ENCODE measurements around the gene PRRG4.
"Not testable (repeated sequence)": the region's sequence is repeated elsewhere in the genome, so short reads cannot be mapped to it uniquely, and the experiment has no call there.

PRRG4 gene

GRCh38 chr11:32820497-32820896, 9.2 kb upstream of the PRRG4 start:
- no peak overlapping the region for H3K4me3 ChIP-seq (ENCODE audit: low read length)
- no peak for TF ChIP-seq ZNF274 (IDR thresholded peaks at IDR 0.05; ENCODE audit: low read depth, low read length)

DNA sequence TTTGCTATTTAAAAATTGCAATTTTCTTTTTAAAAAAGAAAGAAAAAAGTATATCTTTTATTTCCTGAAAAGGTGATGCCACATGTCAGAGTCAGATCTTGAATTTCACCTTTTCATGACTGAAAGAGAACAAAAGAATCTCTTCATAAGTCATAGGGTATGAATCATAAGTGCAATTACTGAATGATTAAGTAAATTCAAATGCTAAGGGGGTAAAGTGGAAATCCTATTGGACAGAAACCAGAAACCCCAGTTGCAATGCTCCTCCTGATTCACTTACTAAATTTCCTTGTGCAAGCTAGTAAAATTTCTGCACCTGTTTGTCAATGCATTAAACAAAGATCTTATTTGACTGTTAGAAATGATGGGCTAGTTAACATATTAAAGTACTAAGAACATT, 8.2 kb upstream of the PRRG4 start:
- no peak for TF ChIP-seq ZNF274 (IDR thresholded peaks at IDR 0.05; ENCODE audit: low read depth, low read length)
- no peak overlapping the region; the same call in 1 of the 2 replicates for H3K4me3 ChIP-seq (ENCODE audit: low read length)

DNA sequence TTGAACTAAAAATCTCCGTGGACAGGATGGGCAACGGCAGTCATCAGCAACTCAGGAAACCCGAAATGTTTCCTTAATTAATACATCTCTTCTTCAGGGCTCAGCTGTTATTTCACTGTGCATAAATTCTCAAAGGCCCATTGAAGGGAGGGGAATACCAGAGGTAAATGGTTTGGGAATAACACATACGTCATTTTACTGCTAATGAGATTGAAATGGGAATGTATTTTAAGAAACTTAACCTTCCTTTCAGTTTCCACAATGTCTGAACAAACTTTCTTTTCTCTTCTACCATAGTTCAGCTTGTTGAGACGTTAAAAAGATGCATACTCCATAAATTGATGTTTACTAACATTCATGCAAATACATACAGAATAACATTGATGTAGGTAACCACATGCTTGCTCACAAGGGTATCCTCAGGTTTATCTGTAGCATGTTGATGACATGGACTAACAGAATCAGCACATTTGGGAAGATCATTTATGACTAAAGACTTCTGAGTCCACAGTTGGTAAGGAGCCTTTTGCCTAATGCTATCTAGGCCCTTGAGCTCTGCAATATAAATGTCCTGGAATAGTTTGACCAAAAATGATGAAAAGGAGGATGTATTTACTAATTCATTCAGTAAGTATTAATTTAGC, 7.7 kb upstream of the PRRG4 start:
- peak overlapping the region; percentile 22; the same call in 1 of the 2 replicates for H3K4me3 ChIP-seq (ENCODE audit: low read length)
- TF ChIP-seq ZNF274 (IDR thresholded peaks at IDR 0.05; ENCODE audit: low read depth, low read length), result no peak

DNA sequence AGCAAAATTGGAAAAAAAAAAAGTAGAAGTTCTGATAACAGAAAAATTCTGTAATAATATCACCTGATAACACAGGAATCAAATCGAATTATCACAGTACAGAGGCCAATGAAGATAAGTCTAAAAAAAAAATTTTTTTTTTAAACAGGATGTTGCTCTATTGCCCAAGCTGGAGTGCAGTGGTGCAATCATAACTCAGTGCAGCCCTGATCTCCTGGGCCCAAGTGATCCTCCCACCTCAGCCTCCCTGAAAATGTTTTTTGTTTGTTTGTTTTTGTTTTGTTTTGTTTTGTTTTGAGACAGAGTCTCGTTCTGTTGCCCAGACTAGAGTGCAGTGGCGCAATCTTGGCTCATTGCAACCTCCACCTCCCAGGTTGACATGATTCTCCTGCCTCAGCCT, 6.1 kb upstream of the PRRG4 start:
- H3K4me3 ChIP-seq (ENCODE audit: low read length), result not testable (repeated sequence)

GRCh38 chr11:32826113-32826512, 3.6 kb upstream of the PRRG4 start:
- no peak for TF ChIP-seq ZNF274 (IDR thresholded peaks at IDR 0.05; ENCODE audit: low read depth, low read length)
- no peak overlapping the region for H3K4me3 ChIP-seq (ENCODE audit: low read length)

GRCh38 chr11:32827276-32827675, 2.5 kb upstream of the PRRG4 start:
- no peak overlapping the region for H3K4me3 ChIP-seq (ENCODE audit: low read length)
- TF ChIP-seq ZNF274 (IDR thresholded peaks at IDR 0.05; ENCODE audit: low read depth, low read length), result no peak

DNA sequence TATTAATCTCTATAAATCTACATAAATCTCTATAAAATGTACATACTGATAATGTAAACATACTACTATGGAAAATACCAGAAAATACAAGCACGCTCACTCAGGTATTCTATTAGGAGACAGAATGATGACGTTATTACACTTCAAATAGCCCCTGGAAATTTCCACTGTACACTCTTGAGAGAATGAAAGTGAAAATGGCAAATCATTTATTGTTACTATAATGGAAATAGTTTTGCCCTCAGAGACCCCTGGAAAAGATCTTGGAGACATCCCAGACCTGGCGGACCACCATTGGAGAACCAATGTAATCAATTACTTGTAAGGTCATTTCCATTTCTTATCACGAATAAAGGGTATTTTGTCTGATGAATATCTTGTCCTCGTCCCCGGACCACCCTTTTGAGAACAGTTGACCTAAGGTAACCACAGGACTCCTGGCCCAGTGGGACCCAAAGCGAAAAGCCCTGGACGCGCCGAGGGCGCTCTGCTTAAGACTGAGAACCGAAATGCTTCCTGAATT, 509 bp upstream of the PRRG4 start:
- TF ChIP-seq ZNF274 (IDR thresholded peaks at IDR 0.05; ENCODE audit: low read depth, low read length), result no peak
- H3K4me3 ChIP-seq (ENCODE audit: low read length), result peak overlapping the region; percentile 65

GRCh38 chr11:32830413-32830738, 649 bp downstream of the PRRG4 start:
- no peak for TF ChIP-seq ZNF274 (IDR thresholded peaks at IDR 0.05; ENCODE audit: low read depth, low read length)
- H3K4me3 ChIP-seq (ENCODE audit: low read length), result peak overlapping the region; percentile 65

- no peak for TF ChIP-seq ZNF274 (IDR thresholded peaks at IDR 0.05; ENCODE audit: low read depth, low read length)
- peak overlapping the region; percentile 65 for H3K4me3 ChIP-seq (ENCODE audit: low read length)
Observed at GRCh38 chr11:32830796-32831195, 1.1 kb downstream of the PRRG4 start.

DNA sequence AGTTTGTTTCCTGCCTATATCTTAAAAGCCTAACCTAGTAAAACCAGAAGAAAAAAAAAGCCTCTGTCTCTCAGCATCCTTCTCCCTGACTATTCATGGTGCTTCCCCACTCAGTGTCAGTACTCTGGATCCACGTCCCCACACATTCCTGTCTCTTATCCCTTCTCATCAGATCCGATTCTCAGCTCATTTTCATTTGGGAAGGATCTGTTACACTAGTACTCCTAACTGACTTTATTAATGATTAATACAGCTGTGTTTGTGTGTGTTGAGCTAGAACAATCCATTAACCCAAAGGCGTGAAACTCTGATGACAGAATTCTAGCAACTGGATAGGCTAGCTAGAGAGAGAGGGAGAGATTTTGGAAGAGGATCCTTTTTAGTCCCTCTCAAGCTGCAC, 1.5 kb downstream of the PRRG4 start:
- no peak for TF ChIP-seq ZNF274 (IDR thresholded peaks at IDR 0.05; ENCODE audit: low read depth, low read length)
- no peak overlapping the region; the same call in 1 of the 2 replicates for H3K4me3 ChIP-seq (ENCODE audit: low read length)

DNA sequence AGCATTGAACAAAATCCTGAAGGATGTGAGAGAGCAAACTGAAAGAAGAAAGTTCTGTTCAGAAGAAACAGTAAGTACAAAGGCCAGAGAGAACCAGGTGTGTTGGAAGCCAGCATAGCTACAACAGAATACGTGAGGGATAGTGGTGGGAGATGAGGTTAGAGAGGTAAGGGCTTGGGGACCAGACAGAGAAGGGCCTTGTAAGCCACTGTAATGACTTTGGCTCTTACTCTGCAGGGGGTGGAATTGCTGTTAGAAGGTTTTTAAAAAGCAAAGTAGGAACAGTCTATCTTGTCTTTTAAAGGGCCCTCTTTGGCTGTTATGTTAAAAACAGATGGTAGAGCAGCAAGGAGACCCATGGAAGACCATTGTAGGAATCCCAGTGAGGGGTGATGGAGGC, 4.2 kb downstream of the PRRG4 start:
- no peak for TF ChIP-seq ZNF274 (IDR thresholded peaks at IDR 0.05; ENCODE audit: low read depth, low read length)
- H3K4me3 ChIP-seq (ENCODE audit: low read length), result no peak overlapping the region

- no peak overlapping the region for H3K4me3 ChIP-seq (ENCODE audit: low read length)
- no peak for TF ChIP-seq ZNF274 (IDR thresholded peaks at IDR 0.05; ENCODE audit: low read depth, low read length)
Observed at GRCh38 chr11:32836946-32837345, 7.2 kb downstream of the PRRG4 start.

GRCh38 chr11:32838505-32839274, 9.0 kb downstream of the PRRG4 start:
- no peak for TF ChIP-seq ZNF274 (IDR thresholded peaks at IDR 0.05; ENCODE audit: low read depth, low read length)
- no peak overlapping the region for H3K4me3 ChIP-seq (ENCODE audit: low read length)

DNA sequence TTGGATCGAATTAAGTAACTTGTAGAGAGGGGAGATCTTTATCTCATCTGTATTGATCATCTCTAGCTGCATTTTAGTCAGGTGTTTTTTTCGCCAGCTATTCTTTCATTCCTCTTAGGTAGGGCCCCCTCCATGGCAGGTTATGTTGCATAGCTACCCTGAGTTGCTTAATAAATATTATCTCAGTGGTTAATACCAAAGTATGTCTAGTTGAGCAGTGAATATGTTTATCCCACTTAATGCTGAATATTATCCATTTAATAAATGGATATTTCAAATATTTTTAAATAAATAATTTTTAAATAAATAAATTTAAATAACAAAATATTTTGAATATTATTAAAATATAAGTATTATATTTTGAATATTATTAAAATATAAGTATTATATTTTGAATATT, 9.6 kb downstream of the PRRG4 start:
- no peak overlapping the region for H3K4me3 ChIP-seq (ENCODE audit: low read length)
- TF ChIP-seq ZNF274 (IDR thresholded peaks at IDR 0.05; ENCODE audit: low read depth, low read length), result no peak

GRCh38 chr11:32840587-32840986, 10.9 kb downstream of the PRRG4 start:
- no peak overlapping the region for H3K4me3 ChIP-seq (ENCODE audit: low read length)
- TF ChIP-seq ZNF274 (IDR thresholded peaks at IDR 0.05; ENCODE audit: low read depth, low read length), result no peak

Data from GM08714 (cell line).